Keratinocyte (primary cell): Measurements from ENCODE around the gene LIN7A. TPM values are rescaled to one million over a fixed set of nuclear protein-coding genes. Genes with fewer than 3 reads are reported as not detected.

Source experiments
- DNase-seq: peaks from one replicate; pipeline ENCODE4 v3.0.0-alpha.2; 2011; ENCODE audit warnings: low read depth, missing footprints, low spot score
- FAIRE-seq: peaks from 2 replicates; lab custom pipeline; 2011; peaks lifted over from hg19 to GRCh38; lab: Jason Lieb, UNC
- H2AFZ ChIP-seq: 2 replicates; pipeline ENCODE4 v1.6.0; 2012; ENCODE audit warnings: low read length, control low read depth, inconsistent platforms; ENCODE audit not compliant: control insufficient read depth
- H3K27ac ChIP-seq: 2 replicates; pipeline ENCODE4 v1.5.1; 2011; ENCODE audit warnings: low read length; ENCODE audit not compliant: control insufficient read depth, insufficient read depth
- H3K27me3 ChIP-seq: 3 replicates; pipeline ENCODE4 v1.6.0; 2011; ENCODE audit warnings: low read length; ENCODE audit not compliant: control insufficient read depth, insufficient read depth; ENCODE audit errors: extremely low read depth
- H3K36me3 ChIP-seq, 2 experiments: 2 replicates in 1 of 2; 3 replicates in 1 of 2; pipeline ENCODE4 v1.5.1; 2011; ENCODE audit warnings: low read length in 2 of 2, mild to moderate bottlenecking in 1 of 2; ENCODE audit not compliant: control insufficient read depth in 2 of 2, insufficient read depth in 2 of 2; ENCODE audit errors: extremely low read depth in 1 of 2
- H3K4me1 ChIP-seq: 3 replicates; pipeline ENCODE4 v1.5.1; 2011; ENCODE audit warnings: low read length; ENCODE audit not compliant: control insufficient read depth, insufficient read depth; ENCODE audit errors: extremely low read depth
- H3K4me2 ChIP-seq: 3 replicates; pipeline ENCODE4 v1.6.0; 2011; ENCODE audit warnings: low read depth, low read length; ENCODE audit not compliant: control insufficient read depth, insufficient read depth; ENCODE audit errors: extremely low read depth
- H3K4me3 ChIP-seq, 3 experiments: fragments of 200-600 bp in 1 of 3; sonication (generic) in 1 of 3; 2 replicates in 2 of 3; 3 replicates in 1 of 3; pipeline ENCODE4 v1.5.1; 2011 to 2016; ENCODE audit warnings: low read length in 3 of 3, mild to moderate bottlenecking in 3 of 3, control low read depth in 2 of 3, inconsistent platforms in 1 of 3, low read depth in 1 of 3, mixed read lengths in 1 of 3, mixed run types in 1 of 3, moderate library complexity in 1 of 3; ENCODE audit not compliant: control insufficient read depth in 2 of 3, insufficient read depth in 2 of 3; ENCODE audit errors: extremely low read depth in 1 of 3
- H3K79me2 ChIP-seq: 2 replicates; pipeline ENCODE4 v1.6.0; 2012; ENCODE audit warnings: low read length; ENCODE audit not compliant: control insufficient read depth, insufficient read depth
- H3K9ac ChIP-seq: 3 replicates; pipeline ENCODE4 v1.6.0; 2011; ENCODE audit warnings: low read length; ENCODE audit not compliant: control insufficient read depth, insufficient read depth; ENCODE audit errors: extremely low read depth
- H3K9me1 ChIP-seq: 3 replicates; pipeline ENCODE4 v1.6.0; 2011; ENCODE audit warnings: low read length; ENCODE audit not compliant: control insufficient read depth, insufficient read depth; ENCODE audit errors: extremely low read depth
- H3K9me3 ChIP-seq: 2 replicates; pipeline ENCODE4 v1.5.1; 2012; ENCODE audit warnings: low read depth, low read length; ENCODE audit not compliant: control insufficient read depth
- H4K20me1 ChIP-seq: 3 replicates; pipeline ENCODE4 v1.6.0; 2011; ENCODE audit warnings: low read length; ENCODE audit not compliant: control insufficient read depth, insufficient read depth; ENCODE audit errors: extremely low read depth
- EZH2 ChIP-seq: IDR thresholded peaks from one replicate; pipeline ENCODE4 v1.6.1; 2012; ENCODE audit warnings: inconsistent platforms, mild to moderate bottlenecking, low read length, moderate library complexity
- dilution Hi-C: fragments of 300-500 bp; cut with MboI; formaldehyde crosslinking; loops from one replicate; pipeline ENCODE4 v1.7.0; 2020; ENCODE audit warnings: low sequenced_read_pairs; ENCODE audit not compliant: extremely low pct_ligation_motif_present
- polyA plus RNA-seq, 5 experiments: library from polyadenylated mRNA; depleted of rRNA in 3 of 5; stranded (reverse) in 3 of 5; stranded (forward) in 1 of 5; unstranded in 1 of 5; fragments of >200 nt; gene quantifications; 1 replicate in 1 of 5; 2 replicates in 3 of 5; 3 replicates in 1 of 5; pipeline versions ENCODE4 v1.2.1 to v1.2.3, GENCODE V29; 2011 to 2012; ENCODE audit warnings: missing spikeins in 2 of 5, low read depth in 1 of 5, low replicate concordance in 1 of 5
- TF ChIP-seq, protein P1 (sequence below), 3 experiments: IDR thresholded peaks in 1 of 3; conservative IDR thresholded peaks in 1 of 3; optimal IDR thresholded peaks in 1 of 3; 2 replicates in 2 of 3; 3 replicates in 1 of 3; pipeline versions ENCODE3 to v1.5.1; 2011; ENCODE audit warnings: low read length in 3 of 3, mild to moderate bottlenecking in 3 of 3, moderate library complexity in 2 of 3, control low read depth in 1 of 3, inconsistent platforms in 1 of 3; ENCODE audit not compliant: insufficient read depth in 2 of 3; ENCODE audit errors: extremely low read depth in 1 of 3

Gene LIN7A
- polyA plus RNA-seq, 1 donor (not counting 4 experiments of a cell fraction or from before 2014, with no cell fraction given): not detected

DNA sequence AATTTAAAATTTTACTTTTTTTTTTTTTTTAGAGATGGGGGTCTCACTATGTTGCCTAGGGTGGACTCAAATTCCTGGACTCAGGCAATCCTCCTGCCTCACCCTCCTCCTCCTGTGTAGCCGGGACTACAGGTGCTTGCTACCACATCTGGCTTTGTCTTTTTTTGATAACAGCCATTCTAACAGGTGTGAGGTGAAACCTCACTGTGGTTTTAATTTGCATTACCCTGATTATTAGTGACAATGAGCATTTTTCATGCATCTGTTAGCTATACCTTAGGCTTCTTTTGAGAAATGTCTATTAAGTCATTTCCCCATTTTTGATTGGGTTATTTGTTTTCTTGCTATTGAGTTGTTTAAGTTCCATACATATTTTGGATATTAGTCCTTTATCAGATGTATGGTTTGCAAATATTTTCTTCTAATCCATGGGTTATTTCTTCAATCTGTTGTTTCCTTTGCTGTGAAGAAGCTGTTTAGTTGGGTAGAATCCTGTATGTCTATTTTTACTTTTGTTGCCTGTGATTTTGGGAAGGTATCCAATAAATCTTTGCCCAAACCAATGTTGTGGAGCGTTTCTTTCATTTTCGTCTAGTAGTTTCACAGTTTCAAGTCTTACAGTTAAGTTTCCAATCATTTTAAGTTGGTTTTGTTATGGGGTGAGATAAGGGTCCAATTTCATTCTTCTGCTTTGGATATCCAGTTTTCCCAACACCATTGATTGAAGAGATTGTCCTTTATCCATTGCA lies 134.9 kb downstream of the LIN7A start:
- no peaks in the 10 kb centered on the region for H4K20me1 ChIP-seq
- no peaks in the 10 kb centered on the region for H3K4me1 ChIP-seq
- H3K27ac ChIP-seq: no peak overlapping the region
- no peaks in the 10 kb centered on the region for H3K9me3 ChIP-seq
- no peaks in the 10 kb centered on the region for H3K36me3 ChIP-seq
- no peak for TF ChIP-seq EZH2
- TF ChIP-seq, protein P1, sequence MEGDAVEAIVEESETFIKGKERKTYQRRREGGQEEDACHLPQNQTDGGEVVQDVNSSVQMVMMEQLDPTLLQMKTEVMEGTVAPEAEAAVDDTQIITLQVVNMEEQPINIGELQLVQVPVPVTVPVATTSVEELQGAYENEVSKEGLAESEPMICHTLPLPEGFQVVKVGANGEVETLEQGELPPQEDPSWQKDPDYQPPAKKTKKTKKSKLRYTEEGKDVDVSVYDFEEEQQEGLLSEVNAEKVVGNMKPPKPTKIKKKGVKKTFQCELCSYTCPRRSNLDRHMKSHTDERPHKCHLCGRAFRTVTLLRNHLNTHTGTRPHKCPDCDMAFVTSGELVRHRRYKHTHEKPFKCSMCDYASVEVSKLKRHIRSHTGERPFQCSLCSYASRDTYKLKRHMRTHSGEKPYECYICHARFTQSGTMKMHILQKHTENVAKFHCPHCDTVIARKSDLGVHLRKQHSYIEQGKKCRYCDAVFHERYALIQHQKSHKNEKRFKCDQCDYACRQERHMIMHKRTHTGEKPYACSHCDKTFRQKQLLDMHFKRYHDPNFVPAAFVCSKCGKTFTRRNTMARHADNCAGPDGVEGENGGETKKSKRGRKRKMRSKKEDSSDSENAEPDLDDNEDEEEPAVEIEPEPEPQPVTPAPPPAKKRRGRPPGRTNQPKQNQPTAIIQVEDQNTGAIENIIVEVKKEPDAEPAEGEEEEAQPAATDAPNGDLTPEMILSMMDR (optimal IDR thresholded peaks at IDR 0.05 in 1 of 3, IDR thresholded peaks at IDR 0.05 in 1 of 3, conservative IDR thresholded peaks at IDR 0.05 in 1 of 3; ENCODE audit: extremely low read depth in 1 of 3, insufficient read depth in 2 of 3, low read length in 3 of 3): no peak
- no peak overlapping the region for H3K9ac ChIP-seq
- dilution Hi-C loops: no loop called here
- H3K9me1 ChIP-seq: no peaks in the 10 kb centered on the region
- DNase-seq (no peak), FAIRE-seq (no peak)
- no peaks in the 10 kb centered on the region for H3K27me3 ChIP-seq
- H3K4me2 ChIP-seq: no peak overlapping the region
- H2AFZ ChIP-seq: no peak overlapping the region
- H3K79me2 ChIP-seq: no peaks in the 10 kb centered on the region
- no peak overlapping the region for H3K4me3 ChIP-seq

DNA sequence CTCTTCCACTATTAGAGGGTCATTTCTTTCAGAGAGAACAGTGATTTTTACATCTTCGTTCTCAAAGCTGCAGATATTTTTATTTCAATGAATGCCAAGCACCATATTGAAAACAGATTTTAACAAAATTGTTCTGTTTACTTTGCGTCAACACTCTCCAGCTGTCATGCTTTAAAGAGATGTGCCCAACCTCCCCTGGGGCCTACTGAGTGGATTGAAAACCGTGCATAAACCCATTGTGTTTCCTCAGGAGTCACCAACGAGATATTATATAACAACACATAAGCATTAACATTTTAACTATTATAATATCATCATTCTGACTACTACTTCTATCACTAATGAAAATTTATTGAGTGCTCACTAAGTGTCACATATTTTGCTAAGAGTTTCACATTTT lies 139.5 kb downstream of the LIN7A start:
- FAIRE-seq (no peak), DNase-seq (no peak)
- Histone ChIP-seq H2AFZ (no peak overlapping the region), H3K9ac (no peak overlapping the region), H3K27me3 (peaks cover 2% of the 10 kb centered on the region), H3K79me2 (no peaks in the 10 kb centered on the region), H3K27ac (no peak overlapping the region), H3K9me3 (no peaks in the 10 kb centered on the region), H3K4me3 (no peak overlapping the region), H3K4me2 (no peak overlapping the region), H3K9me1 (no peaks in the 10 kb centered on the region), H3K4me1 (no peaks in the 10 kb centered on the region), H4K20me1 (no peaks in the 10 kb centered on the region), H3K36me3 (no peaks in the 10 kb centered on the region)
- dilution Hi-C loops: no loop called here
- TF ChIP-seq EZH2: no peak
- TF ChIP-seq, protein P1 (optimal IDR thresholded peaks at IDR 0.05 in 1 of 3, IDR thresholded peaks at IDR 0.05 in 1 of 3, conservative IDR thresholded peaks at IDR 0.05 in 1 of 3; ENCODE audit: extremely low read depth in 1 of 3, insufficient read depth in 2 of 3, low read length in 3 of 3): no peak
